Thyroid gland (tissue), 4 donors: ENCODE measurements around the gene MYL12B. TPM values are rescaled to one million over a fixed set of nuclear protein-coding genes. Genes with fewer than 3 reads are reported as not detected.

Source experiments
- DNase-seq, 2 donors: peaks; one replicate each; pipeline ENCODE4 v3.0.0-alpha.2; 2019
- H3K27ac ChIP-seq, 3 donors: fragments of 200-600 bp; sonication (generic); 1 replicate in 2 of 3; 2 replicates in 1 of 3; pipeline ENCODE4 v1.5.1; 2016 to 2019; ENCODE audit warnings: mild to moderate bottlenecking in 1 of 3, moderate library complexity in 1 of 3
- H3K27me3 ChIP-seq: fragments of 200-600 bp; sonication (generic); one replicate; pipeline ENCODE4 v1.5.1; 2019
- H3K36me3 ChIP-seq, 2 donors: fragments of 200-600 bp; sonication (generic); one replicate each; pipeline ENCODE4 v1.5.1; 2016 to 2019
- H3K4me1 ChIP-seq, 2 donors: fragments of 200-600 bp; sonication (generic); one replicate each; pipeline ENCODE4 v1.5.1; 2017 to 2019
- H3K4me3 ChIP-seq, 3 donors: fragments of 200-600 bp; sonication (generic); replicated peaks in 1 of 3; 1 replicate in 2 of 3; 2 replicates in 1 of 3; pipeline ENCODE4 v1.5.1; 2016; ENCODE audit warnings: mild to moderate bottlenecking in 1 of 3
- H3K9me3 ChIP-seq: fragments of 200-600 bp; sonication (generic); one replicate; pipeline ENCODE4 v1.5.1; 2017
- POLR2A ChIP-seq, 2 donors: fragments of 450-650 bp; IDR thresholded peaks; one replicate each; pipeline ENCODE4 v1.6.1; 2017; ENCODE audit warnings: antibody characterized with exemption in 2 of 2, mild to moderate bottlenecking in 2 of 2, moderate library complexity in 1 of 2
- WGBS, 2 donors: methylation state at CpG; one replicate each; pipeline ENCODE4 v1.1.5; 2017; 5-methylcytosine and 5-hydroxymethylcytosine counted together
- intact Hi-C: fragments of 100-400 bp; cut with DNase I; formaldehyde crosslinking; loops from one replicate; pipeline ENCODE4 v1.15.1; 2023
- total RNA-seq, 4 donors: library from RNA; depleted of rRNA; stranded (reverse); fragments of >200 nt; gene quantifications; one replicate each; pipeline ENCODE4 v1.2.3, GENCODE V29; 2016
- TF ChIP-seq, protein P1 (sequence below), 6 experiments: fragments of 200-600 bp in 3 of 6; fragments of 450-650 bp in 3 of 6; sonication (generic) in 3 of 6; IDR thresholded peaks; one replicate each; pipeline ENCODE4 v1.5.1; 2016 to 2019; ENCODE audit warnings: antibody characterized with exemption in 6 of 6, mild to moderate bottlenecking in 2 of 6, inconsistent platforms in 1 of 6, moderate library complexity in 1 of 6

Gene MYL12B
- total RNA-seq, 4 donors from 2014 or later: 334 to 467 (median 446) TPM

DNA sequence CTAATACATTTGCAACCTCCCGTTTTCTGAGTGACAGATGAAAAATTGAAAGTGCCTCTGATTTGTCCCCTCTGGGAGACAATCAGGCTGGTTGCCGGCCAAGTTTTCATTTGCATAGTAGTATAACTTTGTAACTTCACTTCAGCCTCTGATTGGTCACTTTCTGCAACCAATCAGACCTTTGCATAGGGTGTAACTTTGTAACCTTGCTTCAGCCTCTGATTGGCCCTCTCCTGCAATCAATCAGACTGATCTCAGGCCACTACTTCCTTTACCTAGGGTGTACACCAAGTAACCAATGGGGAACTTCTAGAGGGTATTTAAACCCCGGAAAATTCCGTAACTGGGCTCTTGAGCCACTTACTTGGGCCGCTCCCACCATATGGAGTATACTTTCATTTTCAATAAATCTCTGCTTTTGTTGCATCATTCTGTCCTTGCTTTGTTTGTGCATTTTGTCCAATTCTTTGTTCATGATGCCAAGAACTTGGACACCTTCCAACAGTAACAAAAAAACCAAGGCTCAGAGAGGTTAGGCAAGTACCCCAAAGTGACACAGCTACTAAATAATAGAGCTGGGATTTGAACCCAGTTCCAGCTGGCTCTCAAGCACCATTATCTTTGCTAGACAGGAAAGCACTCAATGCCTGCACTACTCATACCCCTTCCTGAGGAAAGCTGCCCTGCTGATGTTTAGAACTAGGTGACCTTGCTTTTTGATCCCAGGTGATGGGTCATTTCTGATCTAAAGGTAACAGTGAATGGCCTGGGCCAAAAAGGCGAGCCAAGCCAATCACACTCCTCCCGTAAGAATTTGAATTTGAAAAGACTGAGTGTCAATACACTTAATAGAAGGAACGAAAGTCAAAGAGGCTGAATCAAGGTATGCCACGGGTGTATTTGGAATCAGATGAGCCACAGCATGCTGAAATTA is 31.3 kb upstream of the MYL12B start:
- no peak for DNase-seq
- no peak overlapping the region for H3K4me3 ChIP-seq
- intact Hi-C loops: no loop called here
- no peaks in the 10 kb centered on the region for H3K4me1 ChIP-seq
- H3K27me3 ChIP-seq: no peaks in the 10 kb centered on the region
- WGBS, 2 donors: 83 to 89% methylated on average over 9 of the region's 9 CpGs
- no peak overlapping the region for H3K27ac ChIP-seq
- H3K9me3 ChIP-seq: no peaks in the 10 kb centered on the region
- no peak for TF ChIP-seq POLR2A (IDR thresholded peaks at IDR 0.05)
- H3K36me3 ChIP-seq: no peaks in the 10 kb centered on the region

DNA sequence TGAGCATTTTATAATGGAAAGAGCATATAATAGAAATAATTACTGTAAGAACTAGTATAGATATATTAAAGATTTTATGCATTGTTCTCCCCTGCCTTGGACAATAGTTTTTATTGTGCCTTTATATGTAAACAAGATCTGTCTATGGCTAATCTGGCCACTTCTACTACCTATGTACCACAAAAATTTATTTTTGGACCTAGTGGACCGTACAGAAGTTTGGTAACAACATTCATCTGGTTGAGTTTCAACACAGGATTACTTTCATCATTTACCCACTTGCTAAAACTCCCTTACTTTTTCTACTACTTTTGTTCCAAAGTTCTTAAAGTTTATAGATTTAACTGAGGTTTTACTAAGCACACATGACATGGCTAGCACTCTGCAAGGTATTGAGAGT is 28.9 kb upstream of the MYL12B start:
- no peaks in the 10 kb centered on the region for H3K4me1 ChIP-seq
- DNase-seq: no peak
- WGBS, 2 donors: 92 to 98% methylated on average over 1 of the region's 1 CpG
- no peak overlapping the region for H3K4me3 ChIP-seq
- H3K36me3 ChIP-seq: no peaks in the 10 kb centered on the region
- H3K27me3 ChIP-seq: no peaks in the 10 kb centered on the region
- H3K27ac ChIP-seq: no peak overlapping the region
- TF ChIP-seq, protein P1, sequence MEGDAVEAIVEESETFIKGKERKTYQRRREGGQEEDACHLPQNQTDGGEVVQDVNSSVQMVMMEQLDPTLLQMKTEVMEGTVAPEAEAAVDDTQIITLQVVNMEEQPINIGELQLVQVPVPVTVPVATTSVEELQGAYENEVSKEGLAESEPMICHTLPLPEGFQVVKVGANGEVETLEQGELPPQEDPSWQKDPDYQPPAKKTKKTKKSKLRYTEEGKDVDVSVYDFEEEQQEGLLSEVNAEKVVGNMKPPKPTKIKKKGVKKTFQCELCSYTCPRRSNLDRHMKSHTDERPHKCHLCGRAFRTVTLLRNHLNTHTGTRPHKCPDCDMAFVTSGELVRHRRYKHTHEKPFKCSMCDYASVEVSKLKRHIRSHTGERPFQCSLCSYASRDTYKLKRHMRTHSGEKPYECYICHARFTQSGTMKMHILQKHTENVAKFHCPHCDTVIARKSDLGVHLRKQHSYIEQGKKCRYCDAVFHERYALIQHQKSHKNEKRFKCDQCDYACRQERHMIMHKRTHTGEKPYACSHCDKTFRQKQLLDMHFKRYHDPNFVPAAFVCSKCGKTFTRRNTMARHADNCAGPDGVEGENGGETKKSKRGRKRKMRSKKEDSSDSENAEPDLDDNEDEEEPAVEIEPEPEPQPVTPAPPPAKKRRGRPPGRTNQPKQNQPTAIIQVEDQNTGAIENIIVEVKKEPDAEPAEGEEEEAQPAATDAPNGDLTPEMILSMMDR (IDR thresholded peaks at IDR 0.05): no peak
- no peak for TF ChIP-seq POLR2A (IDR thresholded peaks at IDR 0.05)
- intact Hi-C loops: no loop called here
- H3K9me3 ChIP-seq: no peaks in the 10 kb centered on the region

DNA sequence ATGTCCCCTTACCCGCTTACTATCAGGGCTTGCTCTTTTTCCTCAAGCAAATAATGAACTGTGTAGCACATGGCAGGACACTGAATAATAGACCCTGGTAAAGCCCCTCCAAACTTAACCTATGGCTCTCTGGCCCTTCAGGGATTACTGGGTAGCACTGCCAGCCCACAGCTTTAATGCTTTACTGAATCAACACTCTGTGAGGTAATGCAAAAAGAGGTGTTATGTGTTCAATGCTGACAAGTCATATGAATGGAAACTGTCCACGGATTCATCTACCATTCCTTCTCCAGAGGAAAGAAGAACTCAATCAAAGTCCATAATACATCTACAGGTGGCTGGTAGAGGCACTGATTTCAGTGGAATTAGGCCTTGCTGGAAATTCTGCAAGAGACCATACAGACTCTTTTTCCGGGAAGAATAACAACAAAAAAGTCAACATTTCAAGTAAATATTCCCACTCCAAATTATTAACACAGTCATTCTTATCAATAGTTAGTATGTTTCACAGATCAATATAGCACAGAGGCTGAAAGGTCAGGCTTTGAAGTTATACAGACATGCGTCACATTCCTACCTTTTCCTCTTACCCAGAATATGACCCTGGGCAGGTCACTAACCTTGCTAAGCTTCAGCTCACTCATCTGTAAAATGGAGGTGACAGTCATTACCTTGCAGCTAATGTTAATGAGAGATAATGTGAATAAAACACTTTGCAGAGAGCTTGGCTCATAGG is 28.3 kb upstream of the MYL12B start:
- Histone ChIP-seq H3K27me3 (no peaks in the 10 kb centered on the region), H3K27ac (no peak overlapping the region), H3K9me3 (no peaks in the 10 kb centered on the region), H3K4me1 (no peaks in the 10 kb centered on the region), H3K4me3 (no peak overlapping the region), H3K36me3 (no peaks in the 10 kb centered on the region)
- no peak for DNase-seq
- no peak for TF ChIP-seq POLR2A (IDR thresholded peaks at IDR 0.05)
- TF ChIP-seq, protein P1 (IDR thresholded peaks at IDR 0.05): no peak
- WGBS, 2 donors: 89 to 94% methylated on average over 4 of the region's 4 CpGs
- intact Hi-C loops: no loop called here

DNA sequence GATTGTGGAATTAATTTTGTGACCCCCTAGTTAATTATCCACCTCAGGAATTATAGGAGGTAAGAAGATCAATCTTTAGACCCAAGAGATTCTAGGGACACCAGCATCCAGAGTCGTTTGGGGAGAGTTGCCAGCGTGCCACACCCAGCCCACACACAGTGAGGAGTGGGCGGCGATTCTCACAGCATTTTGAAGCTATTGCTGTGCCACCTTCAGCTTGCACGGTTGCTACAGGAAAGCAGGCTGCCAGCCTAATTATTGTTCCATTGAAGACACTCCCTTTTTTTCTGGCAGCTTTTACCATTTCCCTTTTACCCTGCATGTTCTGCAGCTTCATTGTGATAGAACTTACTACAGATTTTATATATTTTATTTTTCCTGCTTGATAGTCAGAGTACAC is 27.5 kb upstream of the MYL12B start:
- DNase-seq: no peak

DNA sequence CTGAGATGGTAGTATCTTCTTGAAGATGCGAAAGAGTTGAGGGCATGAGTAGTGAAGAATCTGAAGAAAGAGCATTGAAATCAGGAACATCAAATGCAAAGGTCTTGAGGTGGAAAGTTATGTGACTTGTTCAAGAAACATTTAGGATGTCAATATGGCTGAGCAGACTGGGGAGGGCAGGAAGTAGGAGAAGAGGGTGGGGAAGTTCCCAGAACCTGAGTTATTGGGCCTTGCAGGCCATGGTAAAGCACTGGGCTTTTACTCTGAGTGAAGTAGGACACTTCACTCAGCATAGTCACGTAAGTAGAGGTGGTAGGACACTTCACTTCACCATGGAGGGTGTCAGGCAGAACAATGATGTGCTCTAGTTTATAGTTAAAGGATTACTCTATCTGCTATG is 26.1 kb upstream of the MYL12B start:
- no peaks in the 10 kb centered on the region for H3K27me3 ChIP-seq
- TF ChIP-seq POLR2A (IDR thresholded peaks at IDR 0.05): no peak
- TF ChIP-seq, protein P1 (IDR thresholded peaks at IDR 0.05): no peak
- no peaks in the 10 kb centered on the region for H3K36me3 ChIP-seq
- no peak for DNase-seq
- H3K9me3 ChIP-seq: no peaks in the 10 kb centered on the region
- H3K4me1 ChIP-seq: no peaks in the 10 kb centered on the region
- no peak overlapping the region for H3K27ac ChIP-seq
- intact Hi-C loops: no loop called here
- WGBS, 2 donors: 95 to 98% methylated on average over 2 of the region's 2 CpGs
- H3K4me3 ChIP-seq: no peak overlapping the region

More for the DNA sequence above, 27.5 kb upstream of the MYL12B start:
- Histone ChIP-seq H3K27ac (no peak overlapping the region), H3K4me1 (no peaks in the 10 kb centered on the region), H3K27me3 (no peaks in the 10 kb centered on the region), H3K9me3 (no peaks in the 10 kb centered on the region), H3K4me3 (no peak overlapping the region), H3K36me3 (no peaks in the 10 kb centered on the region)
- TF ChIP-seq, protein P1 (IDR thresholded peaks at IDR 0.05): no peak
- no peak for TF ChIP-seq POLR2A (IDR thresholded peaks at IDR 0.05)
- intact Hi-C loops: no loop called here
- WGBS, 2 donors: 64 to 66% methylated on average over 5 of the region's 5 CpGs
